Transverse colon (tissue), 4 donors: ENCODE data around the gene LAMC2.

Source experiments
- CTCF ChIP-seq, 5 experiments: fragments of 200-600 bp in 3 of 5; fragments of 450-650 bp in 2 of 5; sonication (generic) in 3 of 5; IDR thresholded peaks; 1 replicate in 2 of 5; 2 replicates in 3 of 5; pipeline ENCODE4 v1.5.1; 2016 to 2017; ENCODE audit warnings: antibody characterized with exemption in 5 of 5, inconsistent platforms in 3 of 5, mild to moderate bottlenecking in 2 of 5, moderate library complexity in 1 of 5
- EP300 ChIP-seq: sonication (generic); formaldehyde crosslinking; IDR thresholded peaks from one replicate; pipeline ENCODE4 v1.6.1; 2017; ENCODE audit warnings: antibody characterized with exemption, low read depth
- POLR2A ChIP-seq: fragments of 450-650 bp; IDR thresholded peaks from one replicate; pipeline ENCODE4 v1.6.1; 2016; ENCODE audit warnings: antibody characterized with exemption, mild to moderate bottlenecking, moderate library complexity
- POLR2AphosphoS5 ChIP-seq, 3 donors: sonication (generic); formaldehyde crosslinking; IDR thresholded peaks; one replicate each; pipeline ENCODE4 v1.6.1; 2016; ENCODE audit warnings: antibody characterized with exemption in 3 of 3

- TF ChIP-seq CTCF (IDR thresholded peaks at IDR 0.05) (no peak), POLR2AphosphoS5 (IDR thresholded peaks at IDR 0.05) (no peak), EP300 (no peak), POLR2A (no peak)
These were observed 29.9 kb downstream of the LAMC2 start for GRCh38 chr1:183215936-183216335.
